H1 (cell line): ENCODE data around the gene HADH. TPM values are rescaled to one million over a fixed set of nuclear protein-coding genes. Genes with fewer than 3 reads are reported as not detected.

ENCODE experiments used
- CTCF ChIA-PET: fragments of 300-600 bp; sonication (Branson Sonifier 250); formaldehyde crosslinking; loops from one replicate; lab custom pipeline; 2021; ENCODE audit not compliant: partially characterized antibody; lab: Charles Lee
- POLR2A ChIA-PET: fragments of 300-600 bp; sonication (Branson Sonifier 250); formaldehyde crosslinking; loops from one replicate; lab custom pipeline; 2021; ENCODE audit warnings: inconsistent platforms; ENCODE audit not compliant: partially characterized antibody; lab: Charles Lee
- DNase-seq, 2 experiments: peaks; one replicate each; pipeline versions ENCODE4 v3.0.0 to v3.0.0-alpha.2; 2010 to 2022; ENCODE audit warnings: low spot score in 2 of 2, low read depth in 1 of 2, mixed read lengths in 1 of 2
- FAIRE-seq: peaks from 2 replicates; lab custom pipeline; 2011; peaks lifted over from hg19 to GRCh38; lab: Jason Lieb, UNC
- H2AFZ ChIP-seq: 2 replicates; pipeline ENCODE4 v1.8.1; 2012; ENCODE audit warnings: low read length, inconsistent platforms
- H2AK5ac ChIP-seq: 2 replicates; pipeline ENCODE4 v1.6.1; 2013; ENCODE audit warnings: low read depth, low read length
- H2BK120ac ChIP-seq: replicated peaks from 2 replicates; pipeline ENCODE3; 2013; ENCODE audit warnings: low read depth, low read length, inconsistent platforms
- H2BK12ac ChIP-seq: 2 replicates; pipeline ENCODE4 v1.6.1; 2013; ENCODE audit warnings: low read depth, low read length
- H2BK15ac ChIP-seq: 2 replicates; pipeline ENCODE4 v1.6.1; 2013; ENCODE audit warnings: low read length
- H2BK20ac ChIP-seq: 2 replicates; pipeline ENCODE4 v1.6.1; 2013; ENCODE audit warnings: low read length
- H2BK5ac ChIP-seq: 2 replicates; pipeline ENCODE4 v1.6.1; 2013; ENCODE audit warnings: low read depth, low read length
- H3K14ac ChIP-seq: 2 replicates; pipeline ENCODE4 v1.6.1; 2013; ENCODE audit warnings: inconsistent platforms; ENCODE audit not compliant: insufficient read length
- H3K18ac ChIP-seq: 2 replicates; pipeline ENCODE4 v1.6.1; 2013; ENCODE audit warnings: low read length; ENCODE audit errors: extremely low read depth
- H3K23ac ChIP-seq: 2 replicates; pipeline ENCODE4 v1.6.1; 2013; ENCODE audit warnings: inconsistent platforms; ENCODE audit not compliant: insufficient read length
- H3K23me2 ChIP-seq: 2 replicates; pipeline ENCODE4 v1.6.1; 2013; ENCODE audit warnings: low read depth, low read length
- H3K27ac ChIP-seq: 2 replicates; pipeline ENCODE4 v1.6.1; 2011; ENCODE audit warnings: low read depth, low read length, inconsistent platforms
- H3K27me3 ChIP-seq, 4 experiments: replicated peaks in 1 of 4; 1 replicate in 1 of 4; 2 replicates in 3 of 4; pipeline versions ENCODE4 v1.6.1 to v1.8.1; 2011 to 2013; ENCODE audit warnings: low read length in 3 of 4, mild to moderate bottlenecking in 3 of 4, inconsistent platforms in 2 of 4, mixed read lengths in 2 of 4, moderate library complexity in 1 of 4; ENCODE audit not compliant: control insufficient read depth in 3 of 4, insufficient read depth in 3 of 4; ENCODE audit errors: extremely low read depth in 1 of 4
- H3K36me3 ChIP-seq, 4 experiments: 2 replicates each; pipeline versions ENCODE4 v1.6.1 to v1.8.1; 2011 to 2013; ENCODE audit warnings: mild to moderate bottlenecking in 4 of 4, low read length in 3 of 4, moderate library complexity in 2 of 4, control low read depth in 1 of 4, inconsistent platforms in 1 of 4; ENCODE audit not compliant: insufficient read depth in 4 of 4, control insufficient read depth in 2 of 4
- H3K4ac ChIP-seq: replicated peaks from 2 replicates; pipeline ENCODE3; 2013; ENCODE audit warnings: low read length, low read depth, mixed read lengths, inconsistent platforms; ENCODE audit not compliant: insufficient read length
- H3K4me1 ChIP-seq, 4 experiments: replicated peaks in 1 of 4; 1 replicate in 1 of 4; 2 replicates in 3 of 4; pipeline versions ENCODE4 v1.6.1 to v1.8.1; 2011 to 2013; ENCODE audit warnings: low read length in 3 of 4, inconsistent platforms in 2 of 4, mixed read lengths in 1 of 4; ENCODE audit not compliant: insufficient read depth in 4 of 4, control insufficient read depth in 3 of 4
- H3K4me2 ChIP-seq, 2 experiments: 2 replicates each; pipeline versions ENCODE4 v1.6.1 to v1.8.1; 2011 to 2013; ENCODE audit warnings: low read depth in 2 of 2, low read length in 2 of 2, control low read depth in 1 of 2, inconsistent platforms in 1 of 2, mild to moderate bottlenecking in 1 of 2; ENCODE audit not compliant: insufficient read depth in 1 of 2
- H3K4me3 ChIP-seq, 4 experiments: fragments of 200-600, 300-600 bp in 1 of 4; sonication (generic), shearing (Covaris generic), sonication (Bioruptor Twin) in 1 of 4; 2 replicates each; pipeline versions ENCODE4 v1.5.1 to v1.8.1; 2011 to 2016; ENCODE audit warnings: low read length in 4 of 4, low read depth in 3 of 4, control low read depth in 2 of 4, inconsistent platforms in 2 of 4, mild to moderate bottlenecking in 2 of 4, mixed read lengths in 1 of 4, moderate library complexity in 1 of 4; ENCODE audit not compliant: insufficient read depth in 2 of 4; ENCODE audit errors: extremely low read depth in 1 of 4
- H3K56ac ChIP-seq: replicated peaks from 2 replicates; pipeline ENCODE3; 2013; ENCODE audit warnings: low read depth, mild to moderate bottlenecking, mixed read lengths, low read length, inconsistent platforms; ENCODE audit not compliant: insufficient read length
- H3K79me1 ChIP-seq: 2 replicates; pipeline ENCODE4 v1.6.1; 2013; ENCODE audit warnings: low read depth, low read length, control low read depth
- H3K79me2 ChIP-seq, 2 experiments: 2 replicates each; pipeline versions ENCODE4 v1.6.1 to v1.8.1; 2012 to 2013; ENCODE audit warnings: low read length in 2 of 2, mild to moderate bottlenecking in 2 of 2, inconsistent platforms in 1 of 2; ENCODE audit not compliant: insufficient read depth in 2 of 2, control insufficient read depth in 1 of 2
- H3K9ac ChIP-seq, 4 experiments: replicated peaks in 1 of 4; 1 replicate in 1 of 4; 2 replicates in 3 of 4; pipeline versions ENCODE4 v1.6.1 to v1.8.1; 2011 to 2013; ENCODE audit warnings: low read depth in 3 of 4, low read length in 3 of 4, control low read depth in 2 of 4, mild to moderate bottlenecking in 2 of 4, moderate library complexity in 2 of 4, inconsistent platforms in 1 of 4; ENCODE audit errors: extremely low read depth in 1 of 4
- H3K9me3 ChIP-seq, 2 experiments: 2 replicates each; pipeline versions ENCODE4 v1.6.1 to v1.8.1; 2012 to 2013; ENCODE audit warnings: mild to moderate bottlenecking in 2 of 2, moderate library complexity in 2 of 2, control low read depth in 1 of 2, inconsistent platforms in 1 of 2, low read depth in 1 of 2, low read length in 1 of 2, mixed read lengths in 1 of 2; ENCODE audit not compliant: insufficient read depth in 2 of 2
- H4K20me1 ChIP-seq, 2 experiments: replicated peaks in 1 of 2; 2 replicates each; pipeline versions ENCODE3 to v1.8.1; 2011 to 2013; ENCODE audit warnings: inconsistent platforms in 2 of 2, low read length in 2 of 2, mild to moderate bottlenecking in 1 of 2; ENCODE audit not compliant: insufficient read depth in 2 of 2, control insufficient read depth in 1 of 2
- H4K5ac ChIP-seq: 2 replicates; pipeline ENCODE4 v1.6.1; 2013; ENCODE audit warnings: low read length, low read depth, mixed read lengths, inconsistent platforms; ENCODE audit not compliant: insufficient read length
- H4K8ac ChIP-seq: 2 replicates; pipeline ENCODE4 v1.8.0; 2013; ENCODE audit warnings: mild to moderate bottlenecking, moderate library complexity, low read length, inconsistent platforms; ENCODE audit not compliant: insufficient read depth; ENCODE audit errors: extremely low read depth
- H4K91ac ChIP-seq: replicated peaks from 2 replicates; pipeline ENCODE3; 2013; ENCODE audit warnings: low read length, mixed read lengths, inconsistent platforms; ENCODE audit not compliant: insufficient read length
- ATF2 ChIP-seq: IDR thresholded peaks from 2 replicates; pipeline ENCODE4 v1.6.1; 2012; ENCODE audit warnings: low read length, inconsistent platforms
- BACH1 ChIP-seq: IDR thresholded peaks from 2 replicates; pipeline ENCODE4 v1.6.1; 2012; ENCODE audit warnings: low read length, improper control_type of control experiment
- CHD1 ChIP-seq: IDR thresholded peaks from 2 replicates; pipeline ENCODE4 v1.6.1; 2012; ENCODE audit warnings: low read depth, low read length, improper control_type of control experiment
- GABPA ChIP-seq: IDR thresholded peaks from 2 replicates; pipeline ENCODE4 v1.6.1; 2011; ENCODE audit warnings: mild to moderate bottlenecking, low read length, moderate library complexity, borderline replicate concordance; ENCODE audit not compliant: insufficient read depth
- HDAC6 ChIP-seq: IDR thresholded peaks from one replicate; pipeline ENCODE4 v1.7.1; 2012; ENCODE audit warnings: low read depth, mild to moderate bottlenecking, inconsistent platforms, low read length, moderate library complexity
- JUN ChIP-seq: IDR thresholded peaks from 2 replicates; pipeline ENCODE4 v1.6.1; 2011; ENCODE audit warnings: low read depth, mild to moderate bottlenecking, improper control_type of control experiment, low read length
- PHF8 ChIP-seq: fragments of 200-600 bp; sonication (generic); conservative IDR thresholded peaks from 2 replicates; pipeline ENCODE4 v1.7.1; 2012; ENCODE audit warnings: low read depth, mild to moderate bottlenecking, inconsistent platforms, low read length, moderate library complexity
- POU5F1 ChIP-seq: IDR thresholded peaks from 2 replicates; pipeline ENCODE4 v1.6.1; 2011; ENCODE audit warnings: low read depth, mild to moderate bottlenecking, low read length, moderate library complexity
- SP4 ChIP-seq: IDR thresholded peaks from 2 replicates; pipeline ENCODE4 v1.6.1; 2012; ENCODE audit warnings: low read length, inconsistent platforms
- SRF ChIP-seq: IDR thresholded peaks from 2 replicates; pipeline ENCODE4 v1.6.1; 2011; ENCODE audit warnings: mild to moderate bottlenecking, low read depth, low read length, moderate library complexity
- ZNF274 ChIP-seq: IDR thresholded peaks from 2 replicates; pipeline ENCODE4 v1.7.0; 2012; ENCODE audit warnings: low read length, borderline replicate concordance; ENCODE audit errors: extremely low read depth
- WGBS, 2 experiments: shearing (Covaris generic) in 1 of 2; methylation state at CpG; one replicate each; pipeline versions ENCODE4 v1.1.6 to v1.1.7; 2013 to 2015; ENCODE audit warnings: low lambda C conversion rate in 2 of 2, mixed read lengths in 2 of 2, inconsistent platforms in 1 of 2, low coverage in 1 of 2, missing lambda C conversion rate in 1 of 2; ENCODE audit not compliant: insufficient replicate concordance in 2 of 2, insufficient coverage in 1 of 2, insufficient read length in 1 of 2; ENCODE audit errors: extremely low coverage in 1 of 2, missing lambda C conversion rate in 1 of 2; 5-methylcytosine and 5-hydroxymethylcytosine counted together
- polyA plus RNA-seq, 7 experiments: library from polyadenylated mRNA; depleted of rRNA in 3 of 7; stranded (reverse) in 5 of 7; unstranded in 2 of 7; fragments of >200 nt in 5 of 7; fragments of 200-250 nt in 2 of 7; gene quantifications; 1 replicate in 5 of 7; 2 replicates in 1 of 7; 4 replicates in 1 of 7; pipeline versions ENCODE4 v1.2.1 to v1.2.3, GENCODE V29; 2011 to 2013; ENCODE audit warnings: missing spikeins in 2 of 7, mixed read lengths in 2 of 7
- total RNA-seq: library from RNA; stranded (reverse); fragmentation: NEBNext Ultra II Directional; extraction: Animal tissue kit (Norgen Biotek cat#: 25700); gene quantifications from 2 replicates; pipeline ENCODE4 v1.2.1, GENCODE V29; 2021

Gene HADH
- total and polyA plus RNA-seq, 2 of the 8 experiments (the other 6 are each of a cell fraction or from before 2014, with no cell fraction given): 47.5 to 54.4 TPM

- H3K23me2 ChIP-seq: no peaks in the 10 kb centered on the region
- H3K18ac ChIP-seq: no peak overlapping the region
- TF ChIP-seq CHD1: no peak
- no peak for TF ChIP-seq ZNF274
- no peak for TF ChIP-seq PHF8
- TF ChIP-seq GABPA: no peak
- TF ChIP-seq JUN: no peak
- TF ChIP-seq POU5F1: no peak
- no peak for TF ChIP-seq ATF2
- no peak for TF ChIP-seq SRF
- TF ChIP-seq BACH1: no peak
- TF ChIP-seq HDAC6: no peak
- no peak for TF ChIP-seq SP4
- H2BK12ac ChIP-seq: no peak overlapping the region
- H4K8ac ChIP-seq: no peak overlapping the region
- no peak overlapping the region for H3K4me2 ChIP-seq
- no peak overlapping the region for H3K27ac ChIP-seq
- no peak overlapping the region for H2BK15ac ChIP-seq
- no peaks in the 10 kb centered on the region for H3K9me3 ChIP-seq
- no peak overlapping the region for H3K4me3 ChIP-seq
- H4K5ac ChIP-seq: no peak overlapping the region
- H2AK5ac ChIP-seq: no peak overlapping the region
- POLR2A ChIA-PET: no interaction called here
- H3K23ac ChIP-seq: no peak overlapping the region
- no peak overlapping the region for H2BK20ac ChIP-seq
- no peak overlapping the region for H3K9ac ChIP-seq
- no peak overlapping the region for H2BK5ac ChIP-seq
- H3K27me3 ChIP-seq: no peaks in the 10 kb centered on the region
- DNase-seq: no peak
- H3K4me1 ChIP-seq: peaks cover 0 to 11% (median 2%) of the 10 kb centered on the region in 4 experiments; a peak in 2 of 7 replicates
- no peak overlapping the region for H3K4ac ChIP-seq
- no peak overlapping the region for H3K56ac ChIP-seq
- no peak for FAIRE-seq
- peaks cover 3% of the 10 kb centered on the region; the same call in 1 of the 2 replicates for H3K79me1 ChIP-seq
- H3K14ac ChIP-seq: no peak overlapping the region
- 95% methylated on average over 7 of the region's 7 CpGs; no CpG with 5 or more reads in 1 of the 2 experiments for WGBS, 2 experiments
- no peak overlapping the region for H4K91ac ChIP-seq
- peaks cover 0 to 14% of the 10 kb centered on the region in 2 experiments; a peak in 2 of 4 replicates for H3K79me2 ChIP-seq
- H2AFZ ChIP-seq: no peak overlapping the region
- peaks cover 0 to 15% (median 7%) of the 10 kb centered on the region in 4 experiments; a peak in 3 of 8 replicates for H3K36me3 ChIP-seq
- no peak overlapping the region for H2BK120ac ChIP-seq
- CTCF ChIA-PET: no interaction called here
- no peaks in the 10 kb centered on the region for H4K20me1 ChIP-seq
Measured at GRCh38 chr4:108007984-108008383, 18.3 kb downstream of the HADH start.
